WTC11 (cell line): ENCODE data around the gene FOXRED1. TPM values are rescaled to one million over a fixed set of nuclear protein-coding genes. Genes with fewer than 3 reads are reported as not detected.

ENCODE experiments used
- ATAC-seq: fragments of 200-7000 bp; cut with Tn5 transposase; 2 replicates; pipeline ENCODE4 v1.10.0; 2021; ENCODE audit warnings: mild to moderate bottlenecking, moderate library complexity
- CTCF ChIA-PET: fragments of 300-600 bp; sonication (Branson Sonifier 250); formaldehyde crosslinking; loops from one replicate; lab custom pipeline; 2021; ENCODE audit warnings: antibody characterized with exemption; lab: Charles Lee
- POLR2A ChIA-PET: fragments of 350-600 bp; sonication (Branson Sonifier 250); formaldehyde crosslinking; loops from one replicate; lab custom pipeline; 2021; ENCODE audit warnings: antibody characterized with exemption; lab: Charles Lee
- DNase-seq: peaks from one replicate; pipeline ENCODE4 v3.0.0; 2021; ENCODE audit warnings: low spot score
- H3K27ac Mint-ChIP-seq: 2 replicates; pipeline ENCODE4 v1.8.0; 2021; ENCODE audit warnings: mixed read lengths
- H3K27me3 Mint-ChIP-seq: 2 replicates; pipeline ENCODE4 v1.8.0; 2021; ENCODE audit warnings: low read depth, mild to moderate bottlenecking, moderate library complexity, mixed read lengths
- H3K36me3 Mint-ChIP-seq: 2 replicates; pipeline ENCODE4 v1.8.0; 2021; ENCODE audit warnings: mixed read lengths
- H3K4me1 Mint-ChIP-seq: 2 replicates; pipeline ENCODE4 v1.8.0; 2022; ENCODE audit warnings: mixed read lengths
- H3K4me3 Mint-ChIP-seq: 2 replicates; pipeline ENCODE4 v1.8.0; 2021; ENCODE audit warnings: mild to moderate bottlenecking, moderate library complexity, mixed read lengths
- H3K9me3 Mint-ChIP-seq: 2 replicates; pipeline ENCODE4 v1.8.0; 2021; ENCODE audit warnings: mixed read lengths
- ATF1 ChIP-seq: sonication (generic); formaldehyde crosslinking; IDR thresholded peaks from 2 replicates; pipeline ENCODE4 v1.8.1; 2023; ENCODE audit warnings: mild to moderate bottlenecking, moderate library complexity, missing genetic modification reagents
- ATF2 ChIP-seq: sonication (generic); formaldehyde crosslinking; IDR thresholded peaks from 2 replicates; pipeline ENCODE4 v1.8.1; 2022; ENCODE audit warnings: low read depth, missing genetic modification reagents, borderline replicate concordance
- ATF6 ChIP-seq: sonication (generic); formaldehyde crosslinking; IDR thresholded peaks from 2 replicates; pipeline ENCODE4 v1.8.1; 2023; ENCODE audit warnings: mild to moderate bottlenecking, missing genetic modification reagents
- CREB1 ChIP-seq: sonication (generic); formaldehyde crosslinking; IDR thresholded peaks from 2 replicates; pipeline ENCODE4 v1.8.0; 2023; ENCODE audit warnings: mild to moderate bottlenecking, missing genetic modification reagents
- FOXJ3 ChIP-seq: sonication (generic); formaldehyde crosslinking; IDR thresholded peaks from 2 replicates; pipeline ENCODE4 v1.9.0; 2021; ENCODE audit warnings: missing genetic modification reagents, mild to moderate bottlenecking, borderline replicate concordance
- GABPB1 ChIP-seq: sonication (generic); formaldehyde crosslinking; IDR thresholded peaks from 2 replicates; pipeline ENCODE4 v1.8.1; 2023; ENCODE audit warnings: mild to moderate bottlenecking, missing genetic modification reagents
- GTF2I ChIP-seq: fragments of 250-450 bp; sonication (Bioruptor Pico); conservative IDR thresholded peaks from 2 replicates; pipeline ENCODE4 v1.4.0; 2021; ENCODE audit warnings: mild to moderate bottlenecking
- IRF1 ChIP-seq: sonication (generic); formaldehyde crosslinking; IDR thresholded peaks from 2 replicates; pipeline ENCODE4 v1.8.0; 2023; ENCODE audit warnings: missing genetic modification reagents
- JUN ChIP-seq: sonication (generic); formaldehyde crosslinking; IDR thresholded peaks from 2 replicates; pipeline ENCODE4 v1.8.0; 2023; ENCODE audit warnings: mild to moderate bottlenecking, missing genetic modification reagents
- MXD4 ChIP-seq: fragments of 250-450 bp; sonication (Bioruptor Pico); IDR thresholded peaks from 2 replicates; pipeline ENCODE4 v1.8.0; 2021; ENCODE audit warnings: mild to moderate bottlenecking, moderate library complexity, borderline replicate concordance
- NFATC4 ChIP-seq: fragments of 250-450 bp; sonication (Bioruptor Pico); IDR thresholded peaks from 2 replicates; pipeline ENCODE4 v1.9.0; 2021; ENCODE audit warnings: mild to moderate bottlenecking
- NR1H2 ChIP-seq: sonication (generic); formaldehyde crosslinking; IDR thresholded peaks from 2 replicates; pipeline ENCODE4 v1.9.0; 2021; ENCODE audit warnings: mild to moderate bottlenecking, moderate library complexity, missing genetic modification reagents
- SMAD4 ChIP-seq: sonication (generic); formaldehyde crosslinking; IDR thresholded peaks from 2 replicates; pipeline ENCODE4 v1.8.0; 2022; ENCODE audit warnings: mild to moderate bottlenecking, missing genetic modification reagents
- TP53 ChIP-seq: sonication (generic); formaldehyde crosslinking; IDR thresholded peaks from 2 replicates; pipeline ENCODE4 v1.8.1; 2023; ENCODE audit warnings: mild to moderate bottlenecking, missing genetic modification reagents
- USF2 ChIP-seq: sonication (generic); formaldehyde crosslinking; IDR thresholded peaks from 2 replicates; pipeline ENCODE4 v1.8.1; 2023; ENCODE audit warnings: mild to moderate bottlenecking, missing genetic modification reagents, moderate library complexity
- ZNF138 ChIP-seq: sonication (generic); formaldehyde crosslinking; conservative IDR thresholded peaks from 2 replicates; pipeline ENCODE4 v1.8.1; 2022; ENCODE audit warnings: mild to moderate bottlenecking, moderate library complexity, missing genetic modification reagents
- ZNF219 ChIP-seq: sonication (generic); formaldehyde crosslinking; IDR thresholded peaks from 2 replicates; pipeline ENCODE4 v1.8.0; 2023; ENCODE audit warnings: missing genetic modification reagents, mild to moderate bottlenecking, borderline replicate concordance
- ZNF263 ChIP-seq: sonication (generic); formaldehyde crosslinking; IDR thresholded peaks from 2 replicates; pipeline ENCODE4 v1.8.1; 2022; ENCODE audit warnings: low read depth, mild to moderate bottlenecking, moderate library complexity, missing genetic modification reagents
- ZNF281 ChIP-seq: sonication (generic); formaldehyde crosslinking; IDR thresholded peaks from 2 replicates; pipeline ENCODE4 v1.8.0; 2023; ENCODE audit warnings: mild to moderate bottlenecking, missing genetic modification reagents
- ZNF416 ChIP-seq: fragments of 250-450 bp; sonication (Bioruptor Pico); IDR thresholded peaks from 2 replicates; pipeline ENCODE4 v1.9.0; 2021; ENCODE audit warnings: mild to moderate bottlenecking, inconsistent platforms
- ZNF423 ChIP-seq: fragments of 250-450 bp; sonication (Bioruptor Pico); IDR thresholded peaks from 2 replicates; pipeline ENCODE4 v2.1.2; 2022; ENCODE audit warnings: mild to moderate bottlenecking, moderate library complexity
- ZSCAN18 ChIP-seq: fragments of 250-450 bp; sonication (Bioruptor Pico); IDR thresholded peaks from 2 replicates; pipeline ENCODE4 v2.1.2; 2022; ENCODE audit warnings: mild to moderate bottlenecking, moderate library complexity
- total RNA-seq: library from RNA; stranded (reverse); gene quantifications from 3 replicates; pipeline ENCODE4 v1.2.3, GENCODE V29; 2021

Gene FOXRED1
- total RNA-seq, 1 experiment from 2014 or later = 61.9 TPM

- TF ChIP-seq ATF1 (no peak), ZNF138 (CRISPR knock-in tag) (no peak), NR1H2 (CRISPR knock-in tag) (no peak), ZNF263 (no peak)
- TF ChIP-seq, all 79 proteins: peak for 0
Observed at GRCh38 chr11:126232683-126233082, 36.3 kb upstream of the FOXRED1 start (continued).

GRCh38 chr11:126233391-126233790 is 35.6 kb upstream of the FOXRED1 start:
- no peak overlapping the region for H3K27ac Mint-ChIP-seq
- ATAC-seq = no peak
- TF ChIP-seq ZSCAN18 = no peak
- no peak for TF ChIP-seq NFATC4 (CRISPR knock-in tag)
- TF ChIP-seq JUN (CRISPR knock-in tag) = no peak
- no peak for TF ChIP-seq USF2 (CRISPR knock-in tag)
- TF ChIP-seq ZNF263 = no peak
- TF ChIP-seq SMAD4 = no peak
- TF ChIP-seq ATF1 = no peak
- no peak for TF ChIP-seq ATF2 (CRISPR knock-in tag)
- no peak for TF ChIP-seq MXD4
- TF ChIP-seq ZNF416 (CRISPR knock-in tag) = no peak
- no peak for TF ChIP-seq IRF1 (CRISPR knock-in tag)
- TF ChIP-seq ZNF423 (CRISPR knock-in tag) = no peak
- TF ChIP-seq ZNF219 (CRISPR knock-in tag) = no peak
- no peak for TF ChIP-seq CREB1 (CRISPR knock-in tag)
- no peak for TF ChIP-seq ZNF281 (CRISPR knock-in tag)
- TF ChIP-seq GABPB1 = no peak
- TF ChIP-seq FOXJ3 (CRISPR knock-in tag) = no peak
- no peak for TF ChIP-seq GTF2I
- no peak for TF ChIP-seq ATF6 (CRISPR knock-in tag)
- no peak for TF ChIP-seq TP53 (CRISPR knock-in tag)
- no peaks in the 10 kb centered on the region for H3K27me3 Mint-ChIP-seq
- no peak overlapping the region for H3K4me3 Mint-ChIP-seq
- DNase-seq = no peak
- no peaks in the 10 kb centered on the region for H3K9me3 Mint-ChIP-seq
- peaks cover 25% of the 10 kb centered on the region for H3K36me3 Mint-ChIP-seq
- no peaks in the 10 kb centered on the region for H3K4me1 Mint-ChIP-seq
- ChIA-PET POLR2A (no interaction called here), CTCF (no interaction called here)
